Upper lobe of left lung (tissue), 4 donors: Measurements from ENCODE around the gene VWA5B1.

ENCODE experiments used
- POLR2AphosphoS5 ChIP-seq, 2 donors: sonication (generic); formaldehyde crosslinking; IDR thresholded peaks; one replicate each; pipeline ENCODE4 v1.5.1; 2017; ENCODE audit warnings: antibody characterized with exemption in 2 of 2
- TF ChIP-seq, protein P1 (sequence below), 6 experiments: fragments of 450-650 bp in 4 of 6; fragments of 200-600 bp in 2 of 6; sonication (generic) in 2 of 6; IDR thresholded peaks; one replicate each; pipeline ENCODE4 v1.5.1; 2016 to 2019; ENCODE audit warnings: antibody characterized with exemption in 6 of 6

DNA sequence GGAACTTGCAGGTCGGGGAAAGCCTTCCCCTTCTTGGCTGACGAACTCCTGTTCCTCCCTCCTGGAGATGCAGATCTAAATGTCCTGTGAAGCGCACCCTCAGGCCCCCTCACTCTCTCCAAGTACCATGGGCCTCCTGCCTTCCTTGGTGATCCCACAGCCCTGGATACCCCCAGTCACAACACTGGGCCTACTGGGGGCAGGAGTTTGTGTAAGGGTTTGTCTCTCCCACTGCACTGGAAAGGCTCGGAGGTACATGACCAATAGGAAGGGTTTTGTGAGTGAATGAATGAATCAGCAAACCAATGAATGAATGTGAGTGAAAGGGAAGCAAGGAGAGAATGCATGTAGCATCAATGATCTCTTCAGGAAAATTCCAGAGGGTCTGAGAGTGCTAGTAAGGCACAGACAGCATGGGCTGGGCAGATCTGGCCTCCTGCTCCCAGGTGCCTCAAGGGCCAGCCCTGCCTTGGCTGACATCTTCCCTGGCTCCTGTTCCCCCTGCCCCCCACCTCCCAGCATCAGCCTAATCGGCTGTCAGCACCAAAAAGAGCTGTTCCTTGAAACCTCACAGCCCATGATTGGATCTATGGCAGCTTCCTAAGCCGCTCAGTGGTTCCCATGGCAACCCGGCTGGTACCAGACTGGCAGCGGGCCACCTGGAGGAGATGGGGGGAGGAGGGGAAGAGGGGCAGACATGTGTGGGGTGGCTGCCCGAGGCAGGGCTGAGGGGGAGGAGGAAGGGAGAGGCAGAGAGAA, 95.8 kb downstream of the VWA5B1 start:
- TF ChIP-seq POLR2AphosphoS5 (IDR thresholded peaks at IDR 0.05): no peak
- TF ChIP-seq, protein P1, sequence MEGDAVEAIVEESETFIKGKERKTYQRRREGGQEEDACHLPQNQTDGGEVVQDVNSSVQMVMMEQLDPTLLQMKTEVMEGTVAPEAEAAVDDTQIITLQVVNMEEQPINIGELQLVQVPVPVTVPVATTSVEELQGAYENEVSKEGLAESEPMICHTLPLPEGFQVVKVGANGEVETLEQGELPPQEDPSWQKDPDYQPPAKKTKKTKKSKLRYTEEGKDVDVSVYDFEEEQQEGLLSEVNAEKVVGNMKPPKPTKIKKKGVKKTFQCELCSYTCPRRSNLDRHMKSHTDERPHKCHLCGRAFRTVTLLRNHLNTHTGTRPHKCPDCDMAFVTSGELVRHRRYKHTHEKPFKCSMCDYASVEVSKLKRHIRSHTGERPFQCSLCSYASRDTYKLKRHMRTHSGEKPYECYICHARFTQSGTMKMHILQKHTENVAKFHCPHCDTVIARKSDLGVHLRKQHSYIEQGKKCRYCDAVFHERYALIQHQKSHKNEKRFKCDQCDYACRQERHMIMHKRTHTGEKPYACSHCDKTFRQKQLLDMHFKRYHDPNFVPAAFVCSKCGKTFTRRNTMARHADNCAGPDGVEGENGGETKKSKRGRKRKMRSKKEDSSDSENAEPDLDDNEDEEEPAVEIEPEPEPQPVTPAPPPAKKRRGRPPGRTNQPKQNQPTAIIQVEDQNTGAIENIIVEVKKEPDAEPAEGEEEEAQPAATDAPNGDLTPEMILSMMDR (IDR thresholded peaks at IDR 0.05): no peak
